Activated CD8-positive, alpha-beta memory T cell treated with anti-CD3 and anti-CD28 coated beads, Interleukin-2, amount 50 U/mL, for 4 hours (primary cell): Measurements from ENCODE around the gene PPARD.

Source experiments
- DNase-seq: peaks from one replicate; pipeline ENCODE4 v3.0.0-alpha.2; 2020

The PPARD gene

DNA sequence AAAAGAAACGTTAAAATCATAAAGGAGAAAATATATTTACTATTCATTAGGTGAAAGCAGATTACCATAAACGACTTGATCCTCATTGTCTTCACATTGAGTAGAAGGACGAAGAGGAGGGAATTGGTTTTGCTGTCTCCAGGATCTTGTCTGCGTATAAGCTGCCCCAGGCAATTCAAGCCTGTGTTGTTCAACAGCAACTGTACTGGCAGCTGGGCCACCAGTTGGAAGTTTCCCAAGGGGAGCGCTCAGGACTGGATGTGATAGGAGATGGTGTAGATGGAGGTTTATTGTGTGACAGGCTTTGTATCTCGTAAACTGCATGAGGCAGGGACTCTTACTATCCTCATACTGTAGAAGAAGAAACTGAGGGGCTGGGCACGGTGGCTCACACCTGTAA, 105.8 kb downstream of the PPARD start:
- no peak for DNase-seq

DNA sequence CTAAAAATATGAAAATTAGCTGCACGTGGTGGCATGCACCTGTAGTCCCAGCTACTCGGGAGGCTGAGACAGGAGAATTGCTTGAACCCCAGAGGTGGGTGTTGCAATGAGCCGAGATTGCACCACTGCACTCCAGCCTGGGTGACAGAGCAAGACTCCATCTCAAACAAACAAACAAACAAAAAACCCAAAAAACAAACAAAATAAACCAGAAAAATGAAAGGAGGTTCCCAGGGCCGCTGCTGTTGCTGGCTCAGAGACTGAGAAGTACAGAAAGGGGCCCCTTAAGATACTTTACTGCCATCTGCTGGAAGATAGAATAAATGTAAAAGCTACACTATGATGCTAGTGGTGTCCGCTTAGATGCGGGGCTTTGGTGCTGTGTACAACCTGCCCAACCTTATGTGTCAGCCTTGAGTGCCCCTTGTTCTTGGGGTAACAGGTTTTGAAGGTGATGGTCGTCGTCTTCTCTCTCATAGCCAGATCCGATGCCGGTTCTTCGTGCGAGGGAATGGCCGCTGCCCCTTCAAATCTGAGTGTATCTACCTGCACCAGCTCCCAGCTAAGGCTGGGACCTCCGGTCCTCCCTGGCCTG, 107.0 kb downstream of the PPARD start:
- no peak for DNase-seq

DNA sequence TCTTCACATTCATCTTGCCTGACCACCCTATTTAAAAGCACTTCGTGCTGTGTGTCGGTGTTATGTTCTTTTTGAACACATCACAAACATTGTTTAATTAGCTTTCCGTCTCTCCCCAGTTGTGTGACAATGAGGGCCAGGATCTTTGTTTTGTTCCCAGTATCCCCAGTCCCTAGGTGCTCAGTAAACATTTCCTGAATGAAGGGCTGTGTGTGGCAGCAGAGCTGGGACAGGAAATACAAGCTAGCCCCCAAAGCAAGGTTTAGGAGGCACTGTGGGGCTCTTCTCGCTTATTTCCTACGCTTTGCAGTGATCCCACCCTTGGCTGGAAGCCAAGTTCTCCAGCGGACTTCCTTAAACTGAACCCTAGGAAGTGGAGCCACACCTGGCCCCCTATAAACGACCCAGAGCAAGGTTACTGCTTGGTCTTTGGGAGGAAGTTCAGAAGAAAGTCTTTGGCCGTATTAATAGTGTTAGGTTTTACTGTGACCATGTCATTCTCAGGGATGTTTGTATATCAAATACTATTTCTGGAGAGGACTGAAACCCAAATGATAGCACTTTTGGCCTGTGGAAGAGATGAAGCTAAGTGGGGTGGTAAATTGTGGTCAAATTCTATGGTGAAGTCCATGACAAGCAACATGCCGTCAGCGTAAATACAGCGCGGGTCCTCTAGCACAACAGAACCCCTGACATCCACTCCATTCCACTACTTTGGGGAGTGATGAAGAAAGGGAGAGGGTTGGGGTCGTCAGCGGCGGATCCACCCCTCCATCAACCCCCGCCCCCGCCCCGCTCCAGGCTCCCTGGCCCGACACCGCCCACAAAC, 109.2 kb downstream of the PPARD start:
- DNase-seq: no peak

DNA sequence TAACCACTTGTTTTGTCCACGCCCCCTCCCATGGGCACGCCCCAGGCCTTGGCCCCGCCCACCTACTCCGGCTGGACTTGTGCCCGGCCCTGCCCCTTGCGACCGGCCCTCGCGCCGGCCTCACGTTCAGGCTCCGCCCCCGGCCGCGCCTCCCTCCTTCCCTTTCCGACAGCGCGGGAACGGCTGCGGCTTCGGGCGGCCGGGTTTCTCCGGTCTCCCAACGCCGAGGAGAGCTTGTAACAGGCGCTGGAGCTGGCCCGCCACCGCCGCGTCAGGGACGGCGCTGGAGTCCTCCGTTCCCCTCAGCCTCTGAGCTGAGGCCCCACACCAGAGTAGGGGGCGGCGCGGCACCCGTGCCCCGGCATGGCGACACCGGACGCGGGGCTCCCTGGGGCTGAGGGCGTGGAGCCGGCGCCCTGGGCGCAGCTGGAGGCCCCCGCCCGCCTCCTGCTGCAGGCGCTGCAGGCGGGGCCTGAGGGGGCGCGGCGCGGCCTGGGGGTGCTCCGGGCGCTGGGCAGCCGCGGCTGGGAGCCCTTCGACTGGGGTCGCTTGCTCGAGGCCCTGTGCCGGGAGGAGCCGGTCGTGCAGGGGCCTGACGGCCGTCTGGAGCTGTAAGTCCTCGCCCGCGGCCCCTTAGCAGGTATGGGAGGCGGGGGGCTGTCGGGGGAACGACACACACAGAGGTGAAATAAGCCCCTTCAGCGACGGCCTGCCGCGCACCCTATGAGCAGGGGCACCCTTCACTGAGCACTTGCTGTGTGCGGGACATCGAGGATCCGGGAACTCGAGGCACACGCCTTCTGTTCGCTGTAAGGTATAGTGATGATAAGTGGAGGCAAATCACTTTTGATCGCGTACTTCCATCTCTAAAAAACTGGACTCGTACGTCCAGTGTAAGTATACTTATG, 110.1 kb downstream of the PPARD start, which contains the start of gene FANCE:
Gene FANCE, plus strand, starts transcription at position 156 of the 908 bp plus-strand sequence. Its CDS starts 208 bp downstream, at position 364.
- peak; percentile 90 for DNase-seq

DNA sequence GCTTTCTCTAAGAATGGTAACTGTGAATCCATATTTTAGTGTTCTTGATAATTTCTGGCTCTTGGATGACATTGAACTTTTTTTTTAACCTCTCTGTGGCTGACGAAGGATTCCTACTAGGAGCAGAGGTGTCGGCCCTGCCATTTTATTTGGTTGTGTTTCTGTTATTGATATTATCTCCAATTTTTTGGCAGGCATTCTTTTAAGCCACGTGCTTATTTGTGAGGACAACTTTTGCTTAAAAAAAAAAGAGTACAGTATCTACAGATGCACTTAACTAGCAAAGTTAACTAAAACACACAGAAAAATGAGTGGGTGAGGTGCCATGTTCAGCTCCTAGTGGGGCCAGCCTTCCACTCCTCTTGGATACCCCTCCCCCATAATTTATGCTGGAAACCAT, 110.9 kb downstream of the PPARD start:
- DNase-seq: no peak

DNA sequence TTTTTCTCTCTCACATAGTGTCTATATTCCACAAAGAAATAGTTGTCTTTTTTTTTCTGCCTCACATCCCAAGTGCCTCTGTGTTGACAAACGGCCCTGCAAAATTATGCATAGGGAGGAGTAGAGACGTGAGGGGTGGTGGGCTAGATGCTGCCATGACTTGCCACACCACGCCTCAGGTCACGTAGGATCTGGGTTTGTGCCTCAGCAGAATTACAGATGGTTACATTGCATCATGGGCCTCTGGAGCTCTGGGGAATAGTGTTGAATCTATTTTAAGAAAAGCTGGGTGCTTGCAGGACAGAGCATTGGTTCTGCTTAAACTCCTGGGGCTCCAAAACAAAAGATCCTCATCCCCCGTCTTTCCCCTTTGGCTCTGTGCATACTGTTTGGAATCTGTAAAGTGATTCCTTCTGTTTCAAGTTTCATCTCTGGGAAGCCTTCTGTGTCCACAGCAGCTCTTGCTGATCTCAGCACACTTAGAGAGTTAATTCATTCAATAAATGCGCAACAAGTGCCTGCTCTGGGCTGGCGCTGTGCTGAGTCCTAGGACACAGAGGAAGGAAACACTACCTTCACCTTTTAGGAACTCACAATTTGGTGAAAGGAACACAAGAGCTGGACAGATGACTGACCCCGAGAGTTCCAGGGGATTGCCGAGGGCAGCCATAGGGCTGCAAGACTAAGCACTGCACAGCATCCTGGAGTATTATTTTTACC, 112.2 kb downstream of the PPARD start:
- DNase-seq: no peak

DNA sequence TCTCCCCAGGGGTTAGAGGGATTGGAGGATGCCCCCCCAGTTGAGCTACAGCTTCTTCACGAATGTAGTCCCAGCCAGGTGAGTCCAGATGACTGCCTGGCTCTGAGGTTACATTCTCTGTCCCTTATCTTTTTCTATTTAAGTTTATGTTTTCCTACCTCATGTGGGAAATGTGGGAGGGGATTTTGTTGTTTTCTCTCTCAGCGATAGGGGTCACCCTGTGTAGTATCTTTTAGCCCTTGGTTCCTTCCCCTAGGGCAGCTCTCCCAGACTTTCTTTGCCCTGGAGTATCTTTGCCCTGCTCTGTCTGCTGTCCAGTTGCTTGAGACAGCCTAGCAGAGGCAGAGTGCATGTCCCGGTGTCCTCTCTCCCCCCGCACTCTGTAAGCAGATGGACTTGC, 115.5 kb downstream of the PPARD start:
- no peak for DNase-seq

DNA sequence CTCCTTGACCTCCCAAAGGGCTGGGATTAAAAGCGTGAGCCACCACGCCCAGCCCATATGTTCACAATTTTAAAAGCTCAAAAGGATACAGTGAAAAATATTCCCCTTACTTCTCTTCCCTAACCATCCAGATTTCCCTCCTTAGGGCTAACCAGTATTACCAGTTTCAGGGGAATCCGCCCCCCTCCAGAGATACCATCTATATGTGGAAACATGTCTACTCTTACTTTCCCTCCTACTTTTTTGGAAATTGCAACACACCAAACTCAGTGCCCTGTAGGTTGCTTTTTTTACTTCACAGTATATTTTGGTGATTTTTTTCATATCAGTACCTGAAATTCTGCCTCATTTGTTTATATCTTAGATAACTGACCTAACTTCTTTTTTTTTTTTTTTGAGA, 118.9 kb downstream of the PPARD start:
- DNase-seq: no peak

DNA sequence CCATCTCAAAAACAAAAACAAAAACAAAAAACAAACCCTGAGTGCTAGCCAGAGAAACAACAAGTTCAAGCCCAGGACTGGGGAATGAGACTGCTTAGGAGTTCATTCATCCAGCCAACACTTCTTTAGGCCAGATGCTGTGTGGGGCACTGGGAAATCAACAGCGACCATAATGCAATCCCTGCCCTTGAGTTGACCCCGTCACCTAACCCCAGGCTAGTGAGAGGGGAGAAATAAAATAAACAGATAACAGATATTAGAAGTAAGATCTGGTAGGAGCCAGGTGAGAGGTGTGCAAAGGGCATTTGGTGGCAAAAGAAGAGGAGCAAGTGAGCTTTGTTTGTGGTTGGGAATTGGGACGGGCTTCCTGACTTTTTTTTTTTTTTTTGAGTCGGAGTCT, 120.9 kb downstream of the PPARD start:
- no peak for DNase-seq

DNA sequence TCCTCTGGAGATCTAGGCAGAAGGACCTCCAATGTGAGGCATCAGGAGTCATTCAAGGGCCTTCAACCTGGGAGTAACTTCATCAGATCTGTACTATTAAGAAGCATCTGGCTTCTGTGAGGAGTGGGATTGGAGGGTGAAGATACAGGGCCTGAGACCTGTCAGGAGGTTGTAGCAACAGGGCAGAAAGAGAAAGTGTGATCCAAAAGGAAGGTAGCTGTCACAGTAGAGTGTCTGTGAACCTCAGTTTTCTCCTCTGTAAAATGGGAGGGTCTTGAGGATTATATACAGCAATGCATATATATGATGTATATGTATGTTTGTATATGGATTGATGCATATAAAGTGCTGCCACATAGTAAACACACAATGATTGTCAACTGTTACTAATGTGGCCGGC, 123.3 kb downstream of the PPARD start:
- no peak for DNase-seq

DNA sequence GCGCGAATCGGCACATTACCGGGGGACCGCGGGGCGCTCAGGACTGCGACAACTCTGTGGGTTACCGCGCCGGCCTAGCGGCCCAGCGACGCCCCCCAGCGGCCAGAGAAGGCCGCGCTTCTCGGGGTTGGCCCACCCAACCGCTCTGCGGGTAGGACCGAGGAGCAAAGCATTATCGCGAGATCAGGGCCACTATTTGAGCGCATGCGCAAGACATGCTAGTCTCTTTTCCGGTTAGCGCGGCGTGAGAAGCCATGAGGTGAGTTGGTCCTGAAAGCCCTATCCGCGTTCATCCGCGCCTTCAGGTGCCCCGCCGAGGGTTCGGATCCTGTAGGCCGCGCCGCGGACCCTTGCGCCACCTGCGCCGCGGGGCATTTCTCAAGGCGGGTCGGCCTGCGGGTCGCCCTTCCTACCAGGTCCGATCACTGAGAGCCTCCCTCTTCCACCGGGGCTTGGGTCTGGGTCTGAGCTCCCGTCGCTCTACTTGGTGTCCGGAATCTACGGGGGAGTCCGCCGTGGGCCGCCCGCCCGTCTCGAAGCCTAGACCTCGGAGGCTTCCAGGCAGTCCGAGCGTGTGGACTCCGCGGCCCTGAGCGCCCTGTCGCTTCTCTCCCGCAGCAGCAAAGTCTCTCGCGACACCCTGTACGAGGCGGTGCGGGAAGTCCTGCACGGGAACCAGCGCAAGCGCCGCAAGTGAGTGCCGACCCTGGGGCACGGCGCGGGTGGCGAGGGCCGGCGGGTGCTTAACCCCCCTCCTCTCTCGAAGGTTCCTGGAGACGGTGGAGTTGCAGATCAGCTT, 126.0 kb downstream of the PPARD start, which contains the start of gene RPL10A:
Gene RPL10A, plus strand, starts transcription at position 221 of the 799 bp plus-strand sequence. Its CDS starts 34 bp downstream, at position 255.
- peak; percentile 97 for DNase-seq

DNA sequence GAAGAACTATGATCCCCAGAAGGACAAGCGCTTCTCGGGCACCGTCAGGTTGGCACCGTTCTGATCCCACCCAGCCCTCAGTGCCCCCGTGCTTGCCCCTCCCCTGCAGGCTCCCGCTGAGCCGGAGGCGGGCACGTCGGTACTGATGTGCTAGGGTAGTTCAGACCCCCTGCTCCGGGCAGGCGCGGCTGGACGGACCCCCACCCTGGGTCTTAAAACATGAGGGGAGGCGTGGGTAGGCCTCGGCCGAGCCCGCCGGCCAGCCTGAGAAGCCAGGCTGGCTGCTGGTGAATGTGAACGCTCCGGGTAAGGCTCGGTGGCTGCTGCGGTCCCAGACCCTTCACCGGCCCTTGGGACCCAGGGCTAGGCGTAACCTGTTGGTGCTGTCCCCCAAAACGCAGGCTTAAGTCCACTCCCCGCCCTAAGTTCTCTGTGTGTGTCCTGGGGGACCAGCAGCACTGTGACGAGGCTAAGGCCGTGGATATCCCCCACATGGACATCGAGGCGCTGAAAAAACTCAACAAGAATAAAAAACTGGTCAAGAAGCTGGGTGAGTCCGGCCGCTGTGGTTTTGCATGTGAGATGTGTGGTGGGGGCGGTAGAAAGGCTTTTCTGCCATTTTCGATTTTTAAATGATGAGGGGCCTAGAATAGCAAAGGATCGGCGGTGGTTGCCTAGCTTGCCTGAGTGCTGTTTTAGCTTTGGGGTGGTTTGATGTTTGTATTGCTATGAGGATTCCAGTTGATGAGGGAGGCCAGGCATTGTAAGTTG, 126.8 kb downstream of the PPARD start:
- peak; percentile 57 for DNase-seq

DNA sequence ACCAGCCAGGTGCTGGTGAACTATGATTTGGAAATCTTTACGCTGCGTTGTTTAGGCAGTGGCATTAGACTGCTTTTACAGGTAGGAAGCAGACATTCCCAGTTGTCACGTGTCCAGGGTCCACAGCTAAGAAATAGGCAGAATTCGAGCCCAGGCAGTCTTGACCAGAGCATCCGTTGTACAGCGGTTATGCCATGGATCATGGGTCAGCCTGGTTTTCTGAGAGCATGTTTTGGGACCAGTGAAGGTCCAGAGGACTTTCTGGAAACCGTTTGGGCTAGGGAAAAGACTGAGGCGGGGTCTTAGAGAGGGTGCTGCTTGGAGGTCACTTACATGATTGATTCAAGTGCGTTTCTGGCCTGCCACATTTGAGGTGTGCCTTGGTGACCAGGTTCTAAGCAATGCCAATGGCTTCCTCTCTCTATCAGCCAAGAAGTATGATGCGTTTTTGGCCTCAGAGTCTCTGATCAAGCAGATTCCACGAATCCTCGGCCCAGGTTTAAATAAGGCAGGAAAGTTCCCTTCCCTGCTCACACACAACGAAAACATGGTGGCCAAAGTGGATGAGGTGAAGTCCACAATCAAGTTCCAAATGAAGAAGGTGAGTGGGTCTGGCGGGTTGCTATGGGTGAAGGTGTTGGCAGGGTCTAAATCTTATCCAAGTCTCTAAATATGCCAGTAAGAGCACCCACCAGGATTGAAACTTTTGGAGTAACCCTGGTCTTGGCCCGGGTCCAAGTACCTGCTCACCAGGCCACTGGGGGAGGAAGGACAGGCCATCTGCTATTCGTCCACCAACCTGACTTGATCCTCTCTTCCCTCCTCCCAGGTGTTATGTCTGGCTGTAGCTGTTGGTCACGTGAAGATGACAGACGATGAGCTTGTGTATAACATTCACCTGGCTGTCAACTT, 127.6 kb downstream of the PPARD start:
- no peak for DNase-seq

DNA sequence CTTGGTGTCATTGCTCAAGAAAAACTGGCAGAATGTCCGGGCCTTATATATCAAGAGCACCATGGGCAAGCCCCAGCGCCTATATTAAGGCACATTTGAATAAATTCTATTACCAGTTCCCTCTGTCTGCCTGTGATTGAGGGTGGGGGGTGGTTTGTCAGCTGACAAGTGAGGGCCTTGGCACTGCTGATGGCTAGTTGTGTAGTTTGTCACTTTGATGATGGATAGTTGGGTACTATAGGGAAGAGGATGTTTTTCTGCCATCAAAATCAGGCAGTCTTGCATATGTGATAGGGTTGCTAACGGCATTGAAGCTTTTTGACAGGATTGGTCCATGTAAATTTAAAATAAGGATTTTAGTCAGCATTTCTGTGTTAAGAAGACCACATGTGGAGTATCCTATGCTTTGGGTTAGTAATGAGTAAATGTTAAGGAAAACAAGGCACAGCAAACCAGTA, 128.3 kb downstream of the PPARD start:
- DNase-seq: no peak

DNA sequence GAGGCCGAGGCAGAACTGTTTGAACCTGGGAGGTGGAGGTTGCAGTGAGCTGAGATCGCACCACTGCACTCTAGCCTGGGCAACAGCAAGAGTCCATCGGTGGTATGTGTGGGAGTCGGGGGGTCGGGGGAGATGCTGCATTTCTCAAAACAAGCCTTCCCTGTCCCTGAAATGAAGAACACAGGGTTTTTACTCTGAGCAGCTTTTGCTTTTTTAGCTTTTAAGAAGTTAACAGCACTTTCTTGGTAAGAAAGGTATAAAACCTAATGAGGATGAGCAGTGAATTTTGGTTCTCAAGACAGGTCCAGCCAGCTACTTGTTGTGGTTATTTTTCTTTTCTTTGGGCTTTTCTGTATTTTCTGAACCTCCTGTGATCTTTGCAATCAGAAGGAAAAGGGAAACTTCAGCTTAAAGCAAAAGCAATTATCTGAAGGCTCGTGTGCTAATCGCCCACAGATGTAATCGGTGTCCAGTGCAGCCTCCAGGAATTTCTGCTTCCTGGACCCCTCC, 129.5 kb downstream of the PPARD start:
- no peak for DNase-seq

DNA sequence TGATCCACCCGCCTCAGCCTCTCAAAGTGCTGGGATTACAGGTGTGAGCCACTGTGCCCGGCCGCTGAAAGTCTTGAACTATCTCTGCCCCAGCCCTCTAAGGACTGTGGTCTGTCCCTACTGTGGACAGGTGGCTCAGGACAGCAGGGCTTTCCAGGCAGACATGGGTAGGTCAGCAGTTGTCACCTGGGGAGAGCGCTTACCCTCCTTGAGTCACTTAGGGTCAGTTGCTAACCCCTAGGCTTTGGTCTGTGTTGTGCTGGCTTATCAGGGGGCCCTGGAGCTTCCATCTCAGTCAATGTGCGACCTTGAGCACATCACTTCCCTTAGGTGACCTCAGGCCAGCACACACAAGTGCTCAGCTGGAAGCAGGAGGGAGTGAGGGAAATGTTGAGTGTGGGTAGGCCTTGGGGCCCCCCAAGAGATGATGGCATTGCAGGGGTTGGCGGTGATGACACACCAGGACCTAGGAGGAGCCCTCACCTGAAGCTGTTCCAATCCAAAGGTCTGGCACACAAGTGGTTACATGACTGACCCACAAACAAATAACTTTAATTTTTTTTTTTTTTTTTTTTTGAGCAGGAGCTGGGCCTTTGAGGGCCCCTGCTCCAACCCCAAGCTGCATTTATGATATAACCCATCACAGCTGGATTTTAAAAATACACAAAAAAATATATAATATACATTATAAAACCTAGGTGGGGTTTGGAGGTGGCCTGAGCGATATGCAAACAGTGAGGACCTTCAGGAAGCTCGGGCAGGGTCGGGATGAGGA, 130.9 kb downstream of the PPARD start:
- DNase-seq: no peak

DNA sequence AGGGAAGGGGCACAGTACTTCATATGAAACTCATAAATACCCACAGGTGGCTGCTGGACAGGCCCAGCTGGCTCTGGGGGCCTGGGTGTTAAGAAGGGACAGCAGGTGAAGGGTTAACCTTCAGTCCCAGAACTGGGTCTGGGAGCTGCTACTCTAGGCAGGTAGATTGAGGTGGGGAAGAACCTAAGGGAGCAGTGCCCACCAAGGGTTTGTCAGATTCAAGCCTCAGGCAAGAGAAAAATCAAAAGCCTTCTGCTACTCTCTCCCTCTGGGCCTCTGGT, 131.4 kb downstream of the PPARD start:
- DNase-seq: no peak

DNA sequence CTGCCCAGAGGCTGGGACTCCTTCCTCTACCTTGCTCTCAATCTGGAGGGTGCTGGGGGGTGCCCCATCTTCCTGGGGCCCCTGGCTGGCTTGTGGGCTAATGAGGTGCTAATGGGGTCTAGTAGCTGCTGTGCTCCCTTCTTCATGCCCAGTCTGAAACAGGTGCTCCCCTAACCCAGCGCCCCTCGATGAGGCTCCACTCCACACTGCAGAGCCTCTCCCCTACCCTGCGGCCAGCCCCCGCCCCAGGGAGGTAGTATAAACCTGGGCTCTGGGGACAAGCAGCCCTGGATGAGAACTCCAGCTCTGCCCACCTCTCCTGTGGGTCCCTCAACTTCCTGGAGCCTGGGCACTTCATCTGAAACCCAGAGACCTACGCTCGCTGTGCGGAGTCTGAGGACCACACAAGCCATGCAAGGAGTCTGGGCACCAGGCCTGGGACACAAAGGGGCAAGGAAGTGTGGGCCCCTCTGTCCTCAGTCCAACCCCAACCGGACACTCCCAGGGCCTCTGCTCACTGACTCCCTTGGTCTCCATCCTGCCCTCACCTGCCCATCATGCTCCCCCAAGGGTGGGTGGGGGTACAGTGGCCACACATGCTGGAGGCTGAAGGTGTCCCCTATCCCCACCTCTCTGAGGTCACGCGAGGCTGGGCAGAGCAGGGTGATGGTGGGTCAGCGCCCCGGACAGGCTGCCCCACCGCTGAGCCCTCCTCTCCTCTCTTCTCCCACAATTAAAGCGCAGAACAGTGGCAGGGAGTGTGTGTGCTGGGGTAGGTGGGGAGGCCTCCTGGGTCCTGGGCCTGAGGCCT, 132.0 kb downstream of the PPARD start:
- DNase-seq: no peak
